SKM-1 (cell line): ENCODE data around the gene GPLD1.

Source experiments
- DNase-seq: peaks from one replicate; lab custom pipeline; 2025; ENCODE audit not compliant: unreplicated experiment; lab: John Stamatoyannopoulos, UW

Gene GPLD1

DNA sequence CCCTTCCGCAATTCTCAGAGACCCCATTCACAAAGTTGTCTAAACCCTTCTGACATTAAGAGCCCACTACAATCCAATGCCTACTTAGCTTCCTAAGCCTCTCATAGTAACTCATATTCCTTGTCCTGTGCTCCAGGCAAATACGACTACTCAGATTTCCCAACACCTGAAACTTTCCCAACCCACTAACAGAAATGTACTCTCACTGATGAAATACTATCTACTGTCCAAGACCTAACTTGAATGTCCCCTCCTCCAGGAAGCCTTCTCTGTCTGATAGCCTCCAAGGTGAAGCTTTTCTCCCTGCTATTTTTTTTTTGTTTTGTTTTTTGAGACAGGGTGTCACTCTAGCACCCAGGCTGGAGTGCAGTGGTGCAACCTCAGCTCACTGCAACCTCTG lies 30.4 kb downstream of the GPLD1 start:
- no peak for DNase-seq

DNA sequence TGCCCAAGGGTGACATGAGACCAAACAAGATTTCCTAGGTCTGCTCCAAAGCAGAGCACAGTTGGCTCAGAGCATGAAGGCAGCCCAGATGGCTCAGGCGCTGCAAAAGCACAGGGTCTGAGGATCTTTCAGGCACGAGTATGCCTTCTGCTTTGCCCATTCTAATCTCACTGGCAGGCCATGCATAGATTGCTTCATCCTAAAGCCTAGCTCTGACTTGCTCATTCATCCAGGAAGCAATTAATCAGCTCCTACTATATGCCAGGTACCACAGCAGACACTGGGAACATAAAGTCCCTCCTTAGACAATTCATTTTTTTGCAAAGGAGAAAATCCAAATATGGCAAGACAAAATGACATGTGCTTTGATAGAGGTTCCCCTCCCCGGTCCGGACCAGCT lies 31.2 kb downstream of the GPLD1 start:
- DNase-seq = no peak

DNA sequence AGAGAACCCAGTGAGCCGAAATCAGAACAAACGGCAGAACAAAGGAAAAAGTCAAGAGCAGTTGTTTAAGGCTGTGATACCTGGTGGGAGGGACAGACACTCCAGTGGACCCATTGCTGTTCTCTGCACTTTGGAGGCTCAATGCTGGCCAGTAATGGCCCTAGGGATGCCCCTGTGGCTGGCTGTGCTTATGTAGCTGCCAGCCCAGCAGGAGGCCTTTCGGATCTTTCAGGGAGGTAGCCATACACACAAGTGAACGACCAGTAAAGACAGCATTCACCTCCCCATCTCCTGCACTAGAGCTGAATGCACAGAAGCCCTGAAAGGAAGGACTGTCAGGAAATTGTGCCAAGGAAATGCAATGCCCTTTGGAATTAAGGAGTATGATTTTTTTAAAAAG lies 34.3 kb downstream of the GPLD1 start:
- DNase-seq = no peak

DNA sequence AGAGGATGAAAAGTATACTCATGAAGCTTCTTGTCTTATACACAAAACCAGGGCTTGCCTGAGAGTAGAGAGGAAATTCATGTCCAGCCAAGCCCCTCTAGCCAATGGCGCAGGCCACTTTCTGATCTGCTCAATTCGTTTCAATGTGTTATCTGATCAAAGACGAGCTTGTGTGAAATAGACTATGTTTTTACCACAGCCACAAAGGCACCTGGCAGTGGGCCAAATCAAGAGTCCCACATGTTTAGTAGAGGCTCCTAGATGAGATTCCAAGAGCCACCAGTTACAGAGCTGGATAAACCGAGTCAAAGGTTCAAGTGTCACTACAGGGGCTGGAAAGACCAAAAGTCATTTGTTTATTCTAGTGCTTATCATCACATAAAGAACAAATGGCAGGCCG lies 34.9 kb downstream of the GPLD1 start:
- no peak for DNase-seq

DNA sequence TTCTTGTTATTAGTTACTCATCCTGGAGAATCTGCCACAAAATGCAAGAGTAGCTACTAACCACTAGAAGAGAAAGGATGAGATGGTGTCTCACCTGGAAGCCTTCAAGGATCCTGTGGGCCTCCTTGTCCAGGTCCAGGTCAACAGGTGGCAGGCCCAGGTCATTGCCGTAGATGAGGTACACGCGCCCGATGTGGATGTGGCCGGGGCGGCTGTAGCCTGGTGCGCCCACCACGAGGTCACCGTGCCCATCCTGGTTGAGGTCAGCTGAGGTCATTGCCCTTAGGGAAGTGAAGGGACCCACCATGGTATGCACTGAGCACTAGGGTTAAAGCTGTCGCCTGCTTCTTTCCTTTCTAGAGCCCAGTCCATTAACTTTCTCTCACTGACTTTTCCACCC lies 35.5 kb downstream of the GPLD1 start:
- no peak for DNase-seq

DNA sequence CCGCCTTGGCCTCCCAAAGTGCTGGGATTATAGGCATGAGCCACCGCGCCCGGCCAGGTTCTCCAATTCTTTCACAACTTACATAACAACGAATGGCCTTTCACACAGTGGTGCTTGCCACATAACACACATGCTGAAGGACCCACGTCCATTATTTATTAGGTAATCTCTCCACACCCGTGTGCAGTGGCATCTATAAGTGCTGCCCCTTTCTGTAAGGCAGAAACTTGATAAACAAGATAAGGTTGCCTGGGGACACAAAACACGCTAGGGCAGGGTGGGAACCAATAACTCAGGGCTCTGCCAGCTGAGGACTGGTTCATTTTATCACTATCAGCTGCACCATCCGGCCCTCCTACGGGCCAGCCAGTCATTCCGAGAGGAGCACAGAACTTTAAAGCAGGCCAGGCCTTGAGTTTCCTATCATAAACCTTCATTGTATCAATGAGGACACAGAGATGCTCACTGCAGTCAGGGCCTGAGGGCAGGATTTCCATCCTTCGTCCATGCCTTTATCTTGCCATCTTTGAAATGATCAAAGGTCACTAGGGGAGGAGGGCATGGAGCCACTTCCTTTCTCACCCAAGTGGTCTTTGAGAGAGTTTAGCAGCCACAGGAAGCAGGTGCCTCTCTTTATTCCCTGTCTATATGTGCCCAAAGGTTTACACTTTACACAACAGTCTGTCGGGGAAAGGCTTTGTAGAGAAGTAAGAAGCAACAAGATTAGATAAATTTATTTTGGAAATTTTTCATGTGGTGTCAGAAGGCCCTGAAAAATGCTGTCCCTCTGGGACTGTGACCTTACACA lies 37.6 kb downstream of the GPLD1 start:
- no peak for DNase-seq

DNA sequence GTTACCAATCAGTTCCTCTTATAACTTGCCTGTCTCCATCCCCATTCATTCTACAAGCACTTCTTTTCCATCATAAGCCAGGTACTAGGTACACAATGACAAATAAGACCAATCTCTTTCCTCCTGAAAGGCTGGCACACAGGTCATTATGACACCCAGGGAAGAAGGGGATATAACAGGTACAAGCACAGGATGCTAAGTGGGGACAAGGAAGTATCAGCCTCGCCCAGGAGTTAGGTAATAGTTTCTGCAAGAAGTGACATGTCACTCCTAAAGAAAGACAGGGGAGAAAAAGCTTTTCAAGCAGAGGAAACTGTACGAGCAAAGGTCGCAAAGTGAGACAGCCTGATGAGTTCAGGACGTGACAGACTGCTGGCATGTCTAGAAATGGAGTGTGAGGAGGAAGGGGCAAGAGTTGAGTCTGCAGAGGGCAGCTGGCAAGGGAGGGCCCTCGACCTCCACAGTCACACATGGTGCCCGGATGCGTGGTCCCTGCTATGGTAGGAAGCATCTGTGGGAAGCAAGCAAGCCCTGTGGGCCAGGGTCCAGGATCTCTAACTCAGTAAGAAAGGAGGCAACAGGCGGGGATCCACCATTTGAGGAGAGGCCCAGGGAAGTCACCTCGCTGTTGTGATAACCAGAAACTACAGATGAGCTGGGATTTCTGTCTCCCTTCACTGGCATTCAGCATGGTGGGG lies 40.4 kb downstream of the GPLD1 start:
- no peak for DNase-seq

DNA sequence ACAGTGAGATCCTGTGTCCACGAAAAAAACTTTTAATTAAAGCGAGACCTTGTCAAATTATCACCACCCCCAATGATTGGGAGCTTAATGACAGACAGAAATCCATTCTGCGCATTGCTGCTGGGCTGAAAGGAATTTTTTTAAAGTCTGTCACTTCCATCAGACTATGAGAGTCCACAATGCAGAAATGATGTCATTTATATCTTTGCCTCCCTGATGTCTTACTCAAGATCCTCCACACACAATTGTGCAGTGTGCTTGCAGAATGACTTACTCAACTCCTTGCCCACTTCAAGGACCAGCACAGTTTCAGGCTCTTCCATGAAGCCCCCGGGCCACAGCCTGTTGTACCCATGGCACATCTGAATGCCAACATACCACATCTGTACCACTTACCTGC lies 41.0 kb downstream of the GPLD1 start:
- DNase-seq = peak; percentile 40

DNA sequence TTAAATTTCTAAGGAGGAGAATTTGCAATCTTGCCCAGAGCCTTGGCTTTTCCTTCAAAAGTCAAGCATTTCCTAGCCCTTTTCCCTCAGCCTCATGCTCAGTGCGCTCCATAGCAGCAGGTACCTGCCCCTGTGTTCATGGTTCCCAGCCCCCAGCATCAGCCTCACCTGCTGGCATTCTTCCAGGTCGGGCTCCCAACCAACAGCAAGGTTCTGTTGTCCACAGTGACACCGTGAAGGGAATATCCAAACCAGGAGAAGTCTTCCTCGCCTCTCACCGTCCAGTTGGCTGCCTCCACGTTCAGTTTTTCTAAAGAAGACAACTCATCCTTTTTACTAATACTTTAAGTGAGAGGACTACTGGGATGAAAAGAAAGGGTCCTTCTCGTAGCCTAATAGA lies 42.7 kb downstream of the GPLD1 start:
- no peak for DNase-seq

DNA sequence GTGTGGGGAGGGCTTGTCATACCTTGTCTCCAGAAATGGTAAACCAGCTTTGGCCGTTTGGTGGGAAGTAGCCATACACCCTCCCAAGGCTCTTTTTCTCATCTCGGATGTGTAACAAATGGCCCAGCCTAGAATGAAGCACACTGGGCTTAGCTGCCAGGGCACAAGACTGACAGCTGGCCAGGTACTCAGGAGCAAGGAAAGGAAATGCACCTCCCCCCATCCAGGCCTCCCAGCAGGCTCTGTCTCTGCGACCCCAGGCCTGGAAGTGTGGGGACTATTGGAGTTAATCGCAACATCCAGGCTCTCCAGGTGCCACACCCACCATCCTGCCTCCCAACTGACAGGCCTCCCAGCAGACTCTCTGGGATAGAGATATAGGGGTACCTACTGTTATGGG lies 43.7 kb downstream of the GPLD1 start:
- DNase-seq = no peak

DNA sequence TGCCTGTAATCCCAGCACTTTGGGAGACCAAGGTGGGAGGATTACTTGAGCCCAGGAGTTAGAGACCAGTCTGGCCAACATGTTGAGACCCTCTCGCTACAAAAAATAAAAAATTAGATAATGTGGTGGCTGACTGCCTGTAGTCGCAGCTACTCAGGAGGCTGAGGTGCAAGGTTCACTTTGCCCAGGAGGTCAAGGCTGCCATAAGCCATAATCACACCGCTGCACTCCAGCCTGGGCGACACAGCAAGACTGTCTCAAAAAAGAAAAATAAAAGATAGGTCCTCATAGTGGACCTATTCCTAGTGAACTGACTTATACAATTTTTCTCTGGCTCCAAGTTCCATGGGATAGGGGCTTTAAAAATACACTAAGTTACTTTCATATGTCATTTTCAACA lies 44.8 kb downstream of the GPLD1 start:
- DNase-seq = no peak

DNA sequence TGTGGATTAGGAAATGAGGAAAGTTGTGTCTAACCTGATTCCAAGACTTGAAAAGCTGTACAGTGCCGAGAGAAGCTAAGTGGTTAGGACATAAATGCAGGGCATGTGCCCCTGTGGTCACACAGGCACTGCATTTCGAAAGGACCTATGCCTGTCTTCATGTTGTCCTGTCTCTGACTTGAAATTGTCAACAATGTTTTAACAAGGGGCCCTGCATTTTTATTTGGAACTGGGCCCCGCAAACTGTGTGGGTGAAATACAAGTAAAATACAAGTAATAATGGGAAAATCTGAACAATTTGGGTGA lies 47.8 kb downstream of the GPLD1 start:
- no peak for DNase-seq

DNA sequence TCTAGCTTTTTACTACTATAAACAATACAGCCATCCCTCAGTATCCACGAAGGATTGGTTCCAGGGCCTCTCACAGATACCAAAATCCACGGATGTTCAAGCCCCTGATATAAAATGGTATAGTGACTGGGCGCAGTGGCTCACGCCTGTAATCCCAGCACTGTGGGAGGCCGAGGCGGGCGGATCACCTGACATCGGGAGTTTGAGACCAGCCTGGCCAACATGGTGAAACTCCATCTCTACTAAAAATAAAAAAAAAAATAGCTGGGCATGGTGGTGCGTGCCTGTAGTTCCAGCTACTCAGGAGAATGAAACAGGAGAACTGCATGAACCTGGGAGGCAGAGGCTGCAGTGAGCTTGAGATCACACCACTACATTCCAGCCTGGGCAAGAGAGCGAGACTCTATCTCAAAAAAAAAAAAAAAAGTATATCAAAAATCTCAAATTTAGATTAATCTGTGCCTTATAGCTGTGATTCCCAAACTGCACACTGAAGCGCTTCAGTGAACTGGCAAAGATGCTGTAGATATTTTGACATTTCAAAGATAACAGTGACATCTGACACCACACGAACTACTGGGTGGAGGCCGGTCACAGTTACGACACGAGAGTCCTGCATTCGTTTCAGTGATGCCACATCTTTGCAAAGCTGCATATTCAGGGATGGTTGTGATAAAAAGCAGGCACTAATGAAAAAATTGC lies 48.3 kb downstream of the GPLD1 start:
- no peak for DNase-seq

DNA sequence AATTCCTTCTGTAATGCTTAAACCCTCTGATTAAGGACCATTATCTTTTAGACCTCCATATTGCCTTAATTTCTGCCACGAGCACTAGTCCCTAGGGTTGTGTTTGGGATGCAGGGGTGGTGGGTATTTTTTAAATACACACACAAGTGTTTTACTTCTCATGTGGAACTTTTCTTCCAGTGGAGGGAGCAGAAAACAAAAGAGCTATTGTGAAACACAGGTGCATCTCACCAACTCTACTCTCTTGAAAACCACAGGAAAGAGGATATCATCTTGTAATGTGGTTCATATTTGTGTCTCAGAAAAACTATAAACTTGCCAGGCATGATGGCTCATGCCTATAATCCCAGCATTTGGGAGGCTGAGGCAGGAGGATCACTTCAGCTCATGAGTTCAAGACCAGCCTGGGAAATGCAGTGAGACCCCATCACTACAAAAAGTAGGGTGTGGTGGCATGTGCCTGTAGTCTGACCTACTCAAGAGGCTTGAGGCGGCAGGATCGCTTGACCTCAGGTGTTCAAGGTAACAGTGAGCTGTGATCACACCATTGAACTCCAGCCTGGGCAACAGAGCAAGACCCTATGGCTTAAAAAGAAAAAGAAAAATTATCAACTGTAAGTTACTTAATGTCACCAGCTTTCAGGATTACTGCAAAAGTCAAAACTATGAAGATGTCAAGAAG lies 49.4 kb downstream of the GPLD1 start:
- DNase-seq = no peak

DNA sequence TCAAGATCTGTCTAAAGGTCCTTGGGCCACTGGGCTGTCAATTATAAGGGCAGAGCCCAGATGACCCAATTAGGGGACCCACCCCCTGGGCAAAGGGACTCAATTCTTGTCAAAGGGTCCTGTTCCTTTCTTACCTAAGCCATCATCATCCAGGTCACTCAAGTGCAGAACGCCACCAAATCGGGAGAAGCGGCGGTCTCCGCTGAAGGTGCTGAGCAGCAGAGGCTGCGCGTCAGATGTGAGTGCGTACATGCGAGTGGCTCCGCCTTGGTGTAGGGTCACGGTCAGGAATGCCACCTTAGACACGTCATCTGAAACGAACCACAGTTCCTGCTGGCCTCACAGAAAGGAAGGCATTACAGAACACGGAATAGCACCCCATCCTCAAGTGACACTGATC lies 52.4 kb downstream of the GPLD1 start:
- DNase-seq = no peak

DNA sequence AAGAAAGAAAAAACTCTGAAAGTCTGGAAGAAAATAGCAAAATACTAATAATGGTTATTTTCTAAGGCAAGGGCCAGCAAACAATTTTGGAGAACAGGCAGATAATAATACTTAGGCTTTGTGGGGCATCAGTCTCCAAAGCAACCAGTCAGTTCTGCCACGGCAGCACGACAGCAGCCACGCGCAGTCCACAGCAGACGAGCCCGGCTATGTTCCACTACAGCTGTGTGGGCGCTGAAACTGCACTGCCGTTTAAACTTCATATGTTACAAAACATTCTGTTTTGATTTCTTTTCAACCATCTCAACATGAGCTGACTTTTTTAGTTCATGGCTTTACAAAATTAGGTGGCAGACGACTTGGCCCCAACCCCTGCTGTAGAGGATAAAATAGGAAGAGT lies 56.8 kb downstream of the GPLD1 start:
- DNase-seq = no peak

DNA sequence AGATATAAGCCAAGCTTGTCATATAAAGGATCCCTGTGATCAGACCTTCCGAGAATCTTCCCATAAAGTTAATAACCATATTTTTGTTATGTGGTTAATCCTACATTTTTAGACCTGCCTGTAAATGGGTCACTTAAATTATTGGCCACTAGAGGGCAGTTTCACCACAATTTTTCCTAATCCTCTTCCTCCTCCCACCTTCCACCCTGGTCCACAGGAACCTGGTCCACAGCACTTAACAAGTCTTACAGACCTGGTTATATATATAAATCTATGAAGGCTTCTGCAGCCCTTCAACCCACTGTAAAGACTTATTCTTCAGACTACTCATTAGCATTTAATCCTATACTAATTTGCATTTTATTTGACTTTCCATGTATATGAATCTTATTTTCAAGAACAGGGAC lies 58.3 kb downstream of the GPLD1 start:
- peak; percentile 16 for DNase-seq

DNA sequence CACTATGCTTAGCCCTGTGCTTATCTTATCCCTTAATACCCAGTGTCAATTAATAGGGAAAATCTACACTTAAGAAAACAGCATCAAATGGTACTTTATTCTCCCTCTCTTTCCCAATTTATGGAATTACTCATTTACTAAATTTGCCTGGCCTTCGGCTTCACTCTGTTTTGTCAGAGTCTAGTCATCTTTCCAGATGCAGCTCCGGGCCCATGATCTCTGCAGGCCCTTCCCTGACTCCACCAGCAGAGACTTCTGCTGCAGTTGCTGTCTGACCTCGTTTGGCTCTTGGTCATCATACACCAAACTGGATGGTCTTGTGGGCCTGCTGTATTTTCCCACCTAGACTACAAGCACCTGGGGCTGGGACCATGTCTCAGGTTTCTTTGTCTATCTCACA lies 59.3 kb downstream of the GPLD1 start:
- no peak for DNase-seq

DNA sequence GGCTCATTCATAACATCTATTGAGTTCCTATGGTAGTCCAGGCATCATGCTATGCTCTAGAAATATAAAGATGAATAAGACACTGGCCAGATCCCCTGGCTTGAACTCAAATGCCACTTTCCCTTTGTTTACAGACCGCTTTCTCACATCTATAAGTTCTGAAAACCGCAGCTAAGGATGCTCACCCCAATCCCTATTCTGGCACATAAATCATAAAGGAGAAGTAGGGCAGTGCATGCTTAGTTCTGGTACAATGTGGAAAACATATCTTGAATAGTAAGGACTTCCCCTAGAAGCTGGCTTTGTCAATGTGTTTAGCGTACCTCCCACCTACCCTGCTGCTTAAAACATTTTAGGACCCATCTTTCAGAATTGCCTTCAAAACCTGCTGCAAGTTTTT lies 60.2 kb downstream of the GPLD1 start:
- DNase-seq = no peak

DNA sequence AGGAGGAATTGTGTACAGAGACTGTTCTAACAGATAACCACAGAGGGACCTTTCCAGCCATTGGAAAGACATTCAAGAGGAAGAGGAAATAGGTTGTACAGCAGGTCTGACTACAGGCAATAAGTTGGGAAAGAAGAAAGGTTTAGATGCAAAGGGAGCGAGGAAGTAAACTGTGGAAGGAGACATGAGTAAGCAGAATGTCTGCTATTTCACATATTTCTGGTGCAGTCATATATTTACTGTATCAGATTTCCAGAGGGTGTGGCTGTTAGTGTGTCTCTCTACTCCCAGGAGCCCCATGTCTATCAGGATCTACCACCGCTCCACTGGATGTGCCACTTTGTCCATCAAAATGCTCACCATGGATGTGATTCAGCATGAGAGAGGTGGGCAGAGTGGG lies 60.8 kb downstream of the GPLD1 start:
- no peak for DNase-seq

DNA sequence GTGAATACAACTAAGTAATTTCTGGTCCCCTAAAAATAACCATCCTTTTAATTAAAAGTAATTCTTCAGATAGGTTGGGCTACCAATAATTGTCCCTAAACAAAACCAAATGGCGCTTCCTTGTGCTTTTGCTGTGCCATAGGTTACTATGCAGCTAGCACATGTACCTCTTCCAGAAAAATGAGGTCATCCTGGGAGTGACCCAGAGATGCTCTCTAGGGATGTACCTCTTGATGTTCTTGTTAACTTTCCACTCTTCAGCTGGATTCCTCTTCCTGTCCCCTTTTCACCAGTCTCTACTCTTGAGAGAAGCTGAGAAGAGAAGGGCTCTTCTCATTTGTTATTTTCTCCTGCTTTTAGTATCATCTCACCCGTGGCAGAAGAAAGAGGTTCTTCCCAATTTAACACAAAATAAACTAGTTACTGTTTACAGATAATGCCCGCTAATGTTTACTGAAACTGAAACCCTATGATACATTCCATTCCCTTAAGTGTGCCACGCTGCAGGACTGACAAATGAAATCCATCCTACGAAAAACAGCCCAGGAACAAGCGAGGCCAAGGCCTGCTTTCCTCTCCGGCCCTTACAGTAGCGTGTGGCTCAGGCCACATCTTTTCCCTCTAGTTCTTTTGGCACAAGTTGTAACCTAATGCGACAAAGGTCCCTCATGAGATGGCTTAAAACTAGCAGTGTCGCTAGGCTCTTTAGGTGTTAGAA lies 62.5 kb downstream of the GPLD1 start:
- DNase-seq = no peak
